ENCODE results near the gene PEX7.
A peak's percentile ranks its signal among the peaks of the same experiment; 100 is the strongest.

The PEX7 gene

DNA sequence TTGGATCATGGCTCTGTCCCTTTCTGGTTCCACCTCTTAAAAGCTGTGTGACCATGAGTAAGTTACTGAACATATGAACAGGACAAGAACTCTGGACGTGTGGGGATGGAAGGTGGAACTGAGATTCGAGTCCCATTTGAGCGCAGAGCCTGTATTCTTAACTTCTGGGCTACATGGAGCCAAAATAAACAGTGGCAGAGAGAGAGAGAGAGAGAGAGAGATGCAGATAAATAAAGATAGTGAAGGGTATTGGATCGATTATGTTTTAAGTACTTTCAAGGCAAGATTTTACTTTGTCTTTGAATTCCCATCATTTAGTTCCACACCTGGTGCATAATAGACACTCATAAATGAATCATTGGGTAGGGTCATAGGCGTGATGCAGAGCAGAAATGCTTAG lies 139.5 kb downstream of the PEX7 start:
- Histone ChIP-seq H3K4me2 (peak overlapping the region in 5 of 11 experiments; percentile 21 to 58 (median 51); a peak in 7 of 22 replicates), H3K36me3 (no peaks in the 10 kb centered on the region), H3K27me3 (no peaks in the 10 kb centered on the region), H3K9ac (no peak overlapping the region), H3K9me3 (replicated peaks in 1 of 11) (no peaks in the 10 kb centered on the region), H3K4me3 (no peak overlapping the region), H4K20me1 (no peaks in the 10 kb centered on the region), H3K4me1 (peaks cover 15 to 36% (median 22%) of the 10 kb centered on the region in 10 experiments), H3K27ac (no peak overlapping the region)
- TF ChIP-seq Cebpa-rat (IDR thresholded peaks at IDR 0.05), result no peak

DNA sequence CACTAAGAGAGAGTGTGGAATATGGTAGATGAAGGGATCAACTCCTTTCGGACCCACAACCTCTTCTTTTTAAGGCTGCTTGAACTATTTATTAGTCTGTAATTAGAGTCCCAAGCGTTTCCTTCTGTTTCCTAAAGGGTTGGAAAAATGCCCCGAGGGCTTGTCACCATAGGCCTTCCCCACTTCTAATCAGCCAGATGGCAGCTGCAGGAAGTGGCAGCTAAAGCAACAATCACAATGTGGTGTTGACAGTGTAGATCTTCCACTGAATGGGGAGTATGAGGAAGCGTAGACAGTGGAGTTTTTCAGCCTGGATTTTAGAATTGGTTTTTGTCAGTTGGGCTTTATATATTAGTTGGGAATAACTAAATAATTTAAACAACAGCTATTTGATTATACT lies 140.3 kb downstream of the PEX7 start:
- H3K4me3 ChIP-seq, result no peak overlapping the region
- no peaks in the 10 kb centered on the region for H4K20me1 ChIP-seq
- no peaks in the 10 kb centered on the region for H3K9me3 ChIP-seq (replicated peaks in 1 of 11)
- H3K4me2 ChIP-seq, result peak overlapping the region in 10 of 11 experiments; percentile 8 to 58 (median 31); a peak in 17 of 22 replicates
- H3K27ac ChIP-seq, result peak overlapping the region in 3 of 11 experiments; percentile 3 to 56 (median 5); a peak in 3 of 22 replicates
- no peaks in the 10 kb centered on the region for H3K36me3 ChIP-seq
- no peaks in the 10 kb centered on the region for H3K27me3 ChIP-seq
- H3K9ac ChIP-seq, result no peak overlapping the region
- TF ChIP-seq Cebpa-rat (IDR thresholded peaks at IDR 0.05), result no peak
- H3K4me1 ChIP-seq, result peaks cover 10 to 30% (median 16%) of the 10 kb centered on the region in 10 experiments; a peak in 17 of 20 replicates

GRCh38 chr6:136963259-136963658 lies 140.9 kb downstream of the PEX7 start:
- no peak for TF ChIP-seq Cebpa-rat (IDR thresholded peaks at IDR 0.05)
- Histone ChIP-seq H3K9me3 (replicated peaks in 1 of 11) (no peaks in the 10 kb centered on the region), H3K4me2 (peak overlapping the region in 8 of 11 experiments; percentile 1 to 58 (median 31); a peak in 11 of 22 replicates)

More at GRCh38 chr6:136963259-136963658, 140.9 kb downstream of the PEX7 start:
- Histone ChIP-seq H3K36me3 (no peaks in the 10 kb centered on the region), H3K9ac (no peak overlapping the region), H4K20me1 (no peaks in the 10 kb centered on the region), H3K4me1 (peaks cover 10 to 25% (median 16%) of the 10 kb centered on the region in 10 experiments; a peak in 17 of 20 replicates), H3K27ac (no peak overlapping the region), H3K27me3 (no peaks in the 10 kb centered on the region), H3K4me3 (no peak overlapping the region)
